Activated naive CD8-positive, alpha-beta T cell treated with anti-CD3 and anti-CD28 coated beads, Interleukin-2, amount 10 ng/mL, durations not matched to agents 7 days and 5 days (primary cell): ENCODE measurements around the gene ADAM12. TPM values are rescaled to one million over a fixed set of nuclear protein-coding genes. Genes with fewer than 3 reads are reported as not detected.

Source experiments
- ATAC-seq: fragments of 150-1000 bp; cut with Tn5 transposase; one replicate; pipeline ENCODE4 v1.10.0; 2021; ENCODE audit warnings: low read depth, moderate library complexity
- POLR2A ChIA-PET: fragments of 350-600 bp; sonication (Branson Sonifier 250); formaldehyde crosslinking; loops from one replicate; lab custom pipeline; 2021; ENCODE audit warnings: antibody characterized with exemption; lab: Charles Lee
- DNase-seq: peaks from one replicate; pipeline ENCODE4 v3.0.0; 2021
- H3K27ac Mint-ChIP-seq: one replicate; pipeline ENCODE4 v1.8.0; 2022; ENCODE audit warnings: mild to moderate bottlenecking, mixed read lengths
- H3K27me3 Mint-ChIP-seq: one replicate; pipeline ENCODE4 v1.8.0; 2022; ENCODE audit warnings: mild to moderate bottlenecking, moderate library complexity, mixed read lengths
- H3K36me3 Mint-ChIP-seq: one replicate; pipeline ENCODE4 v1.8.0; 2021; ENCODE audit warnings: mild to moderate bottlenecking, mixed read lengths
- H3K4me1 Mint-ChIP-seq: one replicate; pipeline ENCODE4 v1.8.0; 2021; ENCODE audit warnings: mixed read lengths
- H3K4me3 Mint-ChIP-seq: one replicate; pipeline ENCODE4 v1.8.0; 2022; ENCODE audit warnings: mild to moderate bottlenecking, moderate library complexity, mixed read lengths
- H3K9me3 Mint-ChIP-seq: one replicate; pipeline ENCODE4 v1.8.0; 2021; ENCODE audit warnings: mixed read lengths
- total RNA-seq, 2 experiments: library from RNA; stranded (reverse); gene quantifications; one replicate each; pipeline ENCODE4 v1.2.3, GENCODE V29; 2021

The ADAM12 gene
- total RNA-seq, 2 experiments from 2014 or later = 0.17 to 0.39 TPM

DNA sequence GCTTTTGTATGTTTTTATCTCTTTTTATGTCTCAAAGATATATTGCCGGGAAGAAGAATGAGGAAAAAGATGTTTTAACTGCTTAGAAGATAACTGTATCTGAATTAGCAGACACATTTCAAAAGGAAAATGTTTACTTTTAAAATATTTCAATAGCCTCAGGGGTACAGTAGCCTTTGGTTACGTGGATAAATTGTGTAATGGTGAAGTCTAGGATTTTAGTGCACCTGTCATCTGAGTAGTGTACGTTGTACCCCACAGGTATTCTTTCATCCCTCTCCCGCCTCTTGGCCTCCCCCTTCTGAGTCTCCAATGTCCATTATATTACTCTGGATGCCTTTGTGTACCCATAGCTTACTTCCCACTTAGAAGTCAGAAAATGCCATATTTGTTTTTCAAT lies 269.8 kb downstream of the ADAM12 start:
- H3K4me1 Mint-ChIP-seq = no peaks in the 10 kb centered on the region
- no peak overlapping the region for H3K4me3 Mint-ChIP-seq
- DNase-seq (no peak), ATAC-seq (no peak)
- no peaks in the 10 kb centered on the region for H3K9me3 Mint-ChIP-seq
- no peak overlapping the region for H3K27ac Mint-ChIP-seq
- H3K27me3 Mint-ChIP-seq = no peaks in the 10 kb centered on the region
- H3K36me3 Mint-ChIP-seq = no peaks in the 10 kb centered on the region
- POLR2A ChIA-PET = no interaction called here

DNA sequence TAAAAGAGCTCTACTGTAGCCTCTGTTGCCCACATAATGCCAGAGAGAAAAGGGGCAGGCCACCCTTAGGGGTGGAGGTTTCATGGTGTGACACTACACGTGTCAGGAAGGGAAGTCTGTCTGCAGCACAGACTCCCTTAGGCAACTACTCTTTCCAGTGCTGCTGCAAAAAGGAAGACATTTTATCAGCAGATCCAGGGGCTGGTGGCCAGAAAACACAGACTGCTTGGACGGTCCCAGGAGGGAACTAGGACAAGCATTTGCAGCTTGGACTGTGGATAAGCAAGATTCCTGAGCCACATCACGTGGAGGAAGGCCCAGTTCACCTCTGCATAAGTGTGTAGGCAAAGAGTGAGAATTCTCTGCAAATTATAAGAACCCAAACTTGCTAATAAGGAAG lies 271.1 kb downstream of the ADAM12 start:
- Mint-ChIP-seq H3K36me3 (no peaks in the 10 kb centered on the region), H3K27ac (no peak overlapping the region), H3K27me3 (peaks cover 1% of the 10 kb centered on the region), H3K4me3 (no peak overlapping the region), H3K9me3 (no peaks in the 10 kb centered on the region), H3K4me1 (no peaks in the 10 kb centered on the region)
- DNase-seq = no peak
- POLR2A ChIA-PET = no interaction called here
- no peak for ATAC-seq

DNA sequence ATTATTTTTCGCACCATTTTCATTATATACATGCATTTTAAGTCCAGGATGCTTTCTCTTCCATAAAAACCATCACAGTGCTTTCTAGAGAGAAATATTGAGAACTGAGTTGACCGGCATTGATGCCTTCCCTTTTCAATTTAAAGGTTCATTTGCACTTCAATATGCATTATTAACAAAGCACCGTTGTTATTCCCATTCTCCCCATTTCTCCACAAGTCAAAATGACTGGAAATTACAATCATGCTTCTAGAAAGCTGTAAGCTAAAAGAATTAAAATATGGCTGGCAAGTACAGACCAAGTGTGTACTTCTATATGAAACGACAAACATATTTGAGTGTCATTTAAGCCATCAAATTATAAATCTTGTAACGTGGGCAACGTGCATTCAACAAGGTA lies 272.4 kb downstream of the ADAM12 start:
- no peak overlapping the region for H3K27ac Mint-ChIP-seq
- H3K9me3 Mint-ChIP-seq = no peaks in the 10 kb centered on the region
- POLR2A ChIA-PET = no interaction called here
- H3K4me1 Mint-ChIP-seq = no peaks in the 10 kb centered on the region
- peaks cover 1% of the 10 kb centered on the region for H3K27me3 Mint-ChIP-seq
- no peak for ATAC-seq
- DNase-seq = no peak
- H3K36me3 Mint-ChIP-seq = no peaks in the 10 kb centered on the region
- no peak overlapping the region for H3K4me3 Mint-ChIP-seq

DNA sequence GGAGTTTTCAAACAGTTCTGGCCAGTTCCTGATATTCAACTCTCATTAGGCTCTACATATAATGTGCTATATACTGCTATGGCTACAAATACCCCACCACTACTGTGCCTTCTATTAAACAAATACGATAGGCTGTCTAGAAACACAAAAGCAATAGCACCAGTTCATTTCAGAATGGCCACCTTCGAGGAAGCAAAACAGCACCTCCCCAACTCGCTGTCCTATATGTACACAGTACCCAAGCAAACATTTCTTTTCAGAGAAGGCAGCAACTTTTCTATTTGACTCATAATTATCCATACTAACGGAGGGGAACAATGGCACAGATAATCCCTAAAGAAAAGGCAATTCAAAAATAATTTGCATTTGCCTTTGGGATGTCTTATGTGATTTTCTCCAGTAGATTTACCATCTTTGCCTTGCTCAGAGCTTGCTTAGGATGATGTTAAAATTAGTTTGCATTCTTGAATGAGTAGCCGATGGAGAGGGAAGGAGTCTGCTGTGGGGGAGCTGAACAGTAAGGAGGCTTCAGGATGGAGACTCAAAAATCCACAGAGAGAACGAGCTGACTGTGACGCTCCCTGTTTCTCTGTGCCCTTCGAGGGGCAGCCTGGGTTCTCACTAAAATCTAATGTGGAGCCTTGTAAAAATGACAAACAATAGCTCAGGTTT lies 273.3 kb downstream of the ADAM12 start:
- Mint-ChIP-seq H3K36me3 (no peaks in the 10 kb centered on the region), H3K4me1 (no peaks in the 10 kb centered on the region), H3K9me3 (no peaks in the 10 kb centered on the region), H3K27me3 (peaks cover 4% of the 10 kb centered on the region), H3K27ac (no peak overlapping the region), H3K4me3 (no peak overlapping the region)
- no peak for DNase-seq
- POLR2A ChIA-PET = no interaction called here
- ATAC-seq = no peak

- no peak for DNase-seq
- POLR2A ChIA-PET = no interaction called here
- Mint-ChIP-seq H3K4me3 (no peak overlapping the region), H3K27me3 (peaks cover 4% of the 10 kb centered on the region), H3K36me3 (no peaks in the 10 kb centered on the region), H3K4me1 (no peaks in the 10 kb centered on the region), H3K27ac (no peak overlapping the region), H3K9me3 (no peaks in the 10 kb centered on the region)
- no peak for ATAC-seq
Measured at GRCh38 chr10:126111516-126111915, 276.8 kb downstream of the ADAM12 start.

GRCh38 chr10:126110489-126111180 lies 277.6 kb downstream of the ADAM12 start:
- H3K36me3 Mint-ChIP-seq = no peaks in the 10 kb centered on the region
- no peaks in the 10 kb centered on the region for H3K9me3 Mint-ChIP-seq
- no peak for DNase-seq
- ATAC-seq = no peak
- no peak overlapping the region for H3K4me3 Mint-ChIP-seq
- H3K27me3 Mint-ChIP-seq = peaks cover 4% of the 10 kb centered on the region
- POLR2A ChIA-PET = no interaction called here
- no peaks in the 10 kb centered on the region for H3K4me1 Mint-ChIP-seq
- no peak overlapping the region for H3K27ac Mint-ChIP-seq

DNA sequence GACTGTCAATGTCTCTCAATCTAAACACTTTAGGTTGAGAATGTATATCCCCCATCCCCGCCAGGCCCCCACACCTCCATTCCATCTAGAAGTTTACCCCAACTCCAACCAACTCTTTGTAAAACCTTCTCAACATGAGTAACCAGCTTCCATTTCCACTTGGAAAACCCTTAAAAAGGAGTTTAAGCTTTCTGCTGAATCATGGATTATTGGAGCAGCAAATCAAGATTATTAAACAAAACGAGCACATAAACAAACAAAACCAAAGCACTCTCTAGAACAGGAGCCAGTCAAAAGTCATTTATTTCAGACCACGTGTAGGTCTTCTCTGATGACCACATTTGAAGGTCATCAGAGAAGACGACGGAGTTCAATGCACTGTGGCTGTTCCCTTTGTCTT lies 278.4 kb downstream of the ADAM12 start:
- no peaks in the 10 kb centered on the region for H3K36me3 Mint-ChIP-seq

GRCh38 chr10:126108693-126109092 lies 279.6 kb downstream of the ADAM12 start:
- no peak overlapping the region for H3K27ac Mint-ChIP-seq

More for the DNA sequence above, 278.4 kb downstream of the ADAM12 start:
- no peak for DNase-seq
- POLR2A ChIA-PET = no interaction called here
- Mint-ChIP-seq H3K4me1 (no peaks in the 10 kb centered on the region), H3K27me3 (peaks cover 4% of the 10 kb centered on the region), H3K9me3 (no peaks in the 10 kb centered on the region), H3K4me3 (no peak overlapping the region), H3K27ac (no peak overlapping the region)
- ATAC-seq = no peak

DNA sequence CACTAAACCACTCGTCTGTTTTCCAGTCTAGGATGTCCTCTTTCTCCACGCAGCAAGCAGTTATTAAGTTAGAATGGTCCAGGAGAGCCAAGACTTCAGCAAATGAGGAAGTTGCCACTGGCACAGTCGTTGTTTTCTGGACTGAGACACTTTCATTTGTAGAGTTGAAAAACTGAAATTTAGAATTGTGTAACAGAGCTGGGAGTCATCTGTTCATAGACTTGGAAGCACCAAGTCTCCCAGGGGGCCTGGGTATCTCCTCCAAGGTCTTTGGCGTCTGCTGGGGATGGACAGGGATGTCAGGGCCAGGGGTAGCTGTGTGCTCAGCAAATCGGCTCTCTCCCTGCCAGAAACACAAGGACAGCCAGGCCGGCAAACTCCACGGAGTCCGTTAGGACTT lies 283.5 kb downstream of the ADAM12 start:
- no peaks in the 10 kb centered on the region for H3K9me3 Mint-ChIP-seq
- ATAC-seq (no peak), DNase-seq (no peak)
- no peaks in the 10 kb centered on the region for H3K4me1 Mint-ChIP-seq
- no peak overlapping the region for H3K27ac Mint-ChIP-seq
- no peaks in the 10 kb centered on the region for H3K36me3 Mint-ChIP-seq
- H3K4me3 Mint-ChIP-seq = no peak overlapping the region
- peaks cover 2% of the 10 kb centered on the region for H3K27me3 Mint-ChIP-seq
- POLR2A ChIA-PET = no interaction called here

More at GRCh38 chr10:126108693-126109092, 279.6 kb downstream of the ADAM12 start:
- no peaks in the 10 kb centered on the region for H3K36me3 Mint-ChIP-seq
- no peaks in the 10 kb centered on the region for H3K9me3 Mint-ChIP-seq
- H3K4me1 Mint-ChIP-seq = no peaks in the 10 kb centered on the region
- ATAC-seq = no peak
- POLR2A ChIA-PET = no interaction called here
- DNase-seq = no peak
- peaks cover 4% of the 10 kb centered on the region for H3K27me3 Mint-ChIP-seq
- H3K4me3 Mint-ChIP-seq = no peak overlapping the region

- H3K27me3 Mint-ChIP-seq = peaks cover 2% of the 10 kb centered on the region
- H3K9me3 Mint-ChIP-seq = no peaks in the 10 kb centered on the region
- no peaks in the 10 kb centered on the region for H3K36me3 Mint-ChIP-seq
- POLR2A ChIA-PET = no interaction called here
- no peak for DNase-seq
- H3K4me1 Mint-ChIP-seq = no peaks in the 10 kb centered on the region
- H3K4me3 Mint-ChIP-seq = no peak overlapping the region
- no peak overlapping the region for H3K27ac Mint-ChIP-seq
- no peak for ATAC-seq
Measured at GRCh38 chr10:126102636-126103035, 285.6 kb downstream of the ADAM12 start.

DNA sequence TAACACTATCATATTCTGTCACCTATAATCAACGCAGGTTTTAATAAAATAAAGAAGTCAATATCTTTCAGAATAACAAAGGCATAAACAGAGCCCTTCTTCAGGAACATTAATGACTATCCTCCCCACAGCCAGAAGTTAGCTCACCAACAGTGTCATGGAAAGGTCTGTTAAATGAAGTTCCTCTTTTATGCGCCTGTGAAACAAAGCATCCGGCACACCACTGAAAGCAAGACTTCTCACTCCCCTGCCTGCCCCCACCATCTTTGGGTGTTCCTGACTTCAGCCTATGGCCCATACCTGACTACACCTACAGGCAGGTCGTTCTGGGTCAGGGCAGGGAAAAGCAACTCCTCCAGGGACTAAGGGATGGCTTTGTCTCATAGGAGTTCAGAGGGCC lies 286.5 kb downstream of the ADAM12 start:
- no peaks in the 10 kb centered on the region for H3K36me3 Mint-ChIP-seq
- H3K27ac Mint-ChIP-seq = no peak overlapping the region
- H3K9me3 Mint-ChIP-seq = no peaks in the 10 kb centered on the region
- H3K4me3 Mint-ChIP-seq = no peak overlapping the region
- DNase-seq = no peak
- peaks cover 2% of the 10 kb centered on the region for H3K27me3 Mint-ChIP-seq
- no peaks in the 10 kb centered on the region for H3K4me1 Mint-ChIP-seq
- no peak for ATAC-seq
- POLR2A ChIA-PET = no interaction called here

DNA sequence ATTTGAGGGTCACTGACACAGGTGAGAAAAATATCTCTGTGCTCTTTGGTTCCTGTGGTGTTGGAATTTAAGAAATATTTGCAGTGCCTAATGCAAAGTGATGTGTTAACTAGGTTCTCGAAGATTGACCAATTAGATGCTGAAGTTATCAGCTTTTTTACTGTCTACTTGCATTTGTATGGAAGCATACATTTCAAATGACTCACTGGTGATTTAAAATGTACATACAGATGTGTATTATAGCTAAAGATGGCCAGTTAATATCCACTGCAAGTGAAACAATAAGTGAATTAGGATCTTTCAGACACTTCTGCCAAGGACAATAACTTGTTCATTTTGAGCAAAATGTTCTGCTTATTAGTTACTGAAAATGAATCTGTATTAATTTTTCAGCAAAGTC lies 287.0 kb downstream of the ADAM12 start:
- Mint-ChIP-seq H3K36me3 (no peaks in the 10 kb centered on the region), H3K4me3 (no peak overlapping the region), H3K27ac (no peak overlapping the region), H3K4me1 (no peaks in the 10 kb centered on the region), H3K27me3 (peaks cover 2% of the 10 kb centered on the region), H3K9me3 (no peaks in the 10 kb centered on the region)
- DNase-seq (no peak), ATAC-seq (no peak)
- POLR2A ChIA-PET = no interaction called here

DNA sequence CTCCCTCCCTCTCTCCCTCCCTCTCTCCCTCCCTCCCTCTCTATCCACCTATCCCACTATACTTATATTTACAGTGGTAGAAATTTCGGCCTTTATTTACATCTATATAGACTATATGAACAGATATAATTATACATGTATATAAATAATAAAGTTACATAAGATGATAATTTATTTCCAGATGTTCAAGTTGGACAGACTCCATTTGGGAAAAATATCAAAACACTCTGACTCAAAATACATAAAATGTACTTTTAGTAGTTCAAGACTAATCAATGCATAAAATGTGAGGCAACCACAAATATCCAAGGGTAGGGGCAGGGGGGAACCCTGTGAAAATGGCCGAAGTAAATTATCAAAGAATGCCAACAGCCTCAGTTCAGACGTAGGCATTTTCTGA lies 288.9 kb downstream of the ADAM12 start:
- no peak for ATAC-seq
- Mint-ChIP-seq H3K27ac (no peak overlapping the region), H3K9me3 (no peaks in the 10 kb centered on the region), H3K4me3 (no peak overlapping the region), H3K27me3 (peaks cover 2% of the 10 kb centered on the region), H3K36me3 (no peaks in the 10 kb centered on the region), H3K4me1 (no peaks in the 10 kb centered on the region)
- POLR2A ChIA-PET = no interaction called here
- DNase-seq = no peak

DNA sequence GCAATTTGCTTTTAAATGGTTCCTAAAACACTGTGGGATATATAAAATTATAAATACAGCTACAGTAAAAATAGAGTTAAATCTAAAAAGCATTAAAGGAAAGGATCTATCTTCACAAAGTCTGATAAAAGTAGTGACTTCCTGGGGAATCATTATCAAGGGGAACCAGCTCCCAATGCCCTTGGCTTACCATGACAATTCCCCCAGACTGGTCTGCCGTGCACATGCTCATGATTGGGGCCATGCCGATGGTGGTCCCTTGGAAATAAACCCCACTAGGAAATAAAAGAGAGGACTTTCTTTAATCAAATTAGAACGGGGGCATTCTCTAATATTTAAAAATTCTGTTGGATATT lies 290.1 kb downstream of the ADAM12 start:
- POLR2A ChIA-PET = no interaction called here
- no peak for ATAC-seq
- no peaks in the 10 kb centered on the region for H3K36me3 Mint-ChIP-seq
- no peak for DNase-seq
- H3K27ac Mint-ChIP-seq = no peak overlapping the region
- no peak overlapping the region for H3K4me3 Mint-ChIP-seq
- no peaks in the 10 kb centered on the region for H3K4me1 Mint-ChIP-seq
- no peaks in the 10 kb centered on the region for H3K9me3 Mint-ChIP-seq
- peaks cover 2% of the 10 kb centered on the region for H3K27me3 Mint-ChIP-seq
